Esophagus (tissue), 2 donors: ENCODE results near the gene ETS1. TPM values are rescaled to one million over a fixed set of nuclear protein-coding genes. Genes with fewer than 3 reads are reported as not detected.

Experiments
- H3K27ac ChIP-seq, 2 donors: one replicate each; pipeline ENCODE4 v1.5.1; 2013; ENCODE audit warnings: low read depth in 2 of 2, mild to moderate bottlenecking in 2 of 2, inconsistent platforms in 1 of 2, low read length in 1 of 2, moderate library complexity in 1 of 2
- H3K27me3 ChIP-seq, 2 donors: one replicate each; pipeline ENCODE4 v1.6.1; 2013; ENCODE audit warnings: low read length in 2 of 2, control low read depth in 1 of 2, mild to moderate bottlenecking in 1 of 2; ENCODE audit not compliant: insufficient read depth in 2 of 2, control insufficient read depth in 1 of 2
- H3K36me3 ChIP-seq, 2 donors: one replicate each; pipeline ENCODE4 v1.6.1; 2013; ENCODE audit warnings: low read length in 1 of 2; ENCODE audit not compliant: control insufficient read depth in 2 of 2, insufficient read depth in 2 of 2
- H3K4me1 ChIP-seq, 2 donors: one replicate each; pipeline ENCODE4 v1.6.1; 2013; ENCODE audit warnings: low read length in 1 of 2; ENCODE audit not compliant: control insufficient read depth in 2 of 2, insufficient read depth in 2 of 2
- H3K4me3 ChIP-seq, 2 donors: one replicate each; pipeline ENCODE4 v1.5.1; 2013; ENCODE audit warnings: low read length in 2 of 2, mild to moderate bottlenecking in 2 of 2, low read depth in 1 of 2, moderate library complexity in 1 of 2
- H3K9me3 ChIP-seq, 2 donors: one replicate each; pipeline ENCODE4 v1.6.1; 2013; ENCODE audit warnings: mild to moderate bottlenecking in 2 of 2, low read depth in 1 of 2, low read length in 1 of 2, moderate library complexity in 1 of 2; ENCODE audit not compliant: control insufficient read depth in 2 of 2, insufficient read depth in 1 of 2
- whole genome bisulfite sequencing, 2 donors: extraction: QIAGEN DNeasy Blood & Tissue Kit; methylation state at CpG; one replicate each; pipeline ENCODE4 v1.1.7; 2013; 5-methylcytosine and 5-hydroxymethylcytosine counted together
- polyA plus RNA-seq, 2 donors: library from polyadenylated mRNA; stranded (reverse); fragments of 200-250 nt; gene quantifications; one replicate each; pipeline ENCODE4 v1.2.3, GENCODE V29; 2013
- donor health status: healthy with polysubstance abuse.
- donor health status: Bipolar disorder and iron deficiency.

ETS1 gene
- polyA plus RNA-seq, 2 donors: 3.0 to 3.9 TPM

DNA sequence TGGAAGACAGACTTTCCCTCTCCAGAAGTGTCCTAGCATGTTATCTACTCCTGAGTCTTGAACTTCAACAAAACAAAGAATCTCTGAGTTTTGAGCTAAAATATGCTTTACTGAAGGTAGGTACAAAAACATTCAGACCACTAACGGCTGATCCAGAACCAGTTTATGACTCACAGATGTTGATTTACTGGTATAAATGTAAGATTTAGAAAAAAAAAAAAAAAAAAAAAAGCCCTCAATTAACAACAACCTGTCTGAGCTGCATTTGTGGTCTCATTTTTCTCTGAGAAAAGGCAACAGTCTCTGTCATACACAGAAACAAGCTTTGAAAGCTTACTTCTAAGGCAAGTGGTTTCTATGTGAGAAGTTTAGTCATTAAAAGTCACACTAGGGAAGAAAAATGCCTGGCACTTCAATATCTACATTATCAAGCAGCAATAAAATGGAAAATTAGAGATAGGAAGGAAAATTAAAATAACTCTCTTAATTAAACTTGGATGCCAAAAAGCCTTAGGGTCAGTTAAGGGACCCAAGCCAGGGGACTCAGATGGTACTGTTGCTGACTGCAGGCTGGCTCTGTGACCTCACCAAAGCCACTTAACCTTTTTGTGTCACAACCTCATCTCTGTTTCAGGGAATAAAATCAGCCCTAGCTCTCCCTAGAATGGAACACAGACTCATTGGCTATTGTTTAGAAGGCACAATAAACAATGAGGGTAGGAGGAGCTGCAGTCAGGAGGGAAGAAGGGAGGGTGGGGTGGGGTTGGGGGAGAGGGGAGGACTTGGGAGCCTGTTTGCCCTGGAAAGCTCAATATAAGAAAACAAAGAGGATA lies 61.7 kb downstream of the ETS1 start:
- 20 to 28% methylated on average over 1 of the region's 1 CpG for WGBS, 2 donors
- H3K4me3 ChIP-seq: no peak overlapping the region
- no peaks in the 10 kb centered on the region for H3K36me3 ChIP-seq
- H3K27ac ChIP-seq: peak overlapping the region in 1 of 2 donors; percentile 48
- no peaks in the 10 kb centered on the region for H3K27me3 ChIP-seq
- H3K4me1 ChIP-seq: no peaks in the 10 kb centered on the region
- no peaks in the 10 kb centered on the region for H3K9me3 ChIP-seq

DNA sequence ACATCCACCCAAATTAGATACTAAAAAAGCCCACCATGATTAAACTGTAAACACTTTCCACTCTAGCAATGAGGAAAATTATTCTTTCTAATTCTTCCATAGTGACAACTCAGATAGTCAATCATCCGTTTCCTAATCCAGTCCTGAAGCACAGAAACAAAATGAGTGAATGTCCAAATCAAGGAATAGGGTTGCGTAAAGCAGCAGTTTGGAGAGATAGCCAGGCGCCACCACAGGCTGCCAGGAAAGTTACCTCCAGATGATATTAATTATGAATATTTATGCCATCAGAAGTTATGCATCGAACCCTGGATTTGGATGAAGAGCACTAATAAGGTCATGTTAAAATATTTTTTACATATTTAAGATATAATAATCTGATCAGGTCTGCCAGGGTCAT lies 63.2 kb downstream of the ETS1 start:
- H3K27ac ChIP-seq: no peak overlapping the region
- no peaks in the 10 kb centered on the region for H3K27me3 ChIP-seq
- no peaks in the 10 kb centered on the region for H3K36me3 ChIP-seq
- H3K4me1 ChIP-seq: no peaks in the 10 kb centered on the region
- H3K9me3 ChIP-seq: no peaks in the 10 kb centered on the region
- no peak overlapping the region for H3K4me3 ChIP-seq
- 90 to 92% methylated on average over 4 of the region's 4 CpGs for WGBS, 2 donors

DNA sequence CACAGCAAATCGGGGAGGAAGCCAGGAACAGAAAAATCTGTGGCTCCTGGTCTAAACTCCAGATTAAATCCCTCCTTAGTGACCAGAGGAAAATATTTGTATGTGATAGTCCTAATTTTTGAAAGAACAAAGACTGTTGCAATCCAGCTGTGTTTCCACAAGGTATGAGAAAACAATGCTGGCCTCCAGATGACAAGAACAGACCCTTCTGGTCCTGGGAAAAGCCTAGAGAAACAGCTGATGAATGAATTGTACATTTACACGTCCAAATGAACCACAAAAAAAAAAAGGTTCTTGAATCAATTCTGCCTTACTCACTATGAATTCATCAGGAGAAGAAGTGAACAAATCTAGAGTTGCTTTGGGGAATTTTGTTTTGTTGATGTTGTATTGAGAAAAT lies 63.7 kb downstream of the ETS1 start:
- H3K4me3 ChIP-seq: no peak overlapping the region
- H3K4me1 ChIP-seq: no peaks in the 10 kb centered on the region
- H3K27ac ChIP-seq: peak overlapping the region; percentile 35 to 42
- 40 to 45% methylated on average over 2 of the region's 2 CpGs for WGBS, 2 donors
- no peaks in the 10 kb centered on the region for H3K36me3 ChIP-seq
- H3K9me3 ChIP-seq: no peaks in the 10 kb centered on the region
- no peaks in the 10 kb centered on the region for H3K27me3 ChIP-seq

DNA sequence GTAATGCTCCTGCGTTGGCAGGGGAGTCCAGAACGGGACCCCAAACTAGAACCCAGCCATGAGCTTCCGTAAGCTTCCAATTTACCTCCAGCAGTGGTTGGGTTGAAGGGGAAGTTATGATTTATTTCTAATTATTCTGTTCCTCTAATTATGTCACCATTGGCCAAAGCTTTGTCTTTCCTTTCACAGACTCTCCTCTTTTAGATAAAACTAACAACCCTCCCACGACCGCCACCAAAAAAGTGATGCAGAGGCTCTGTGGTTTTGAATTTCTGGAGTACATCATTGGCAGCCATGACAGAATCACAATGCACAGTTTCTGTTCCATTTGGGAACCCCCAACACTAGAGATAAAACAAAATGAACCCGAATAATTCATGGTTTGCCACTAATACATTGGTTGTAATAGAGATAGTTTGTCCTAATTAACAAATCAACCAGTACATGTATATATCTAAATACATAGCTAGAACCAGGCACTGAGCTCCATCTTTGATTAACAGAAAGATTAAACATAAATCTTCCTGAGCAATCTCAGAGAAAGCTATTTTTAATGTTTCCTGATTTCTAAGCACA lies 64.3 kb downstream of the ETS1 start:
- H3K4me1 ChIP-seq: no peaks in the 10 kb centered on the region
- 29 to 33% methylated on average over 6 of the region's 6 CpGs for WGBS, 2 donors
- no peaks in the 10 kb centered on the region for H3K36me3 ChIP-seq
- H3K4me3 ChIP-seq: peak overlapping the region; percentile 69 to 75
- H3K9me3 ChIP-seq: no peaks in the 10 kb centered on the region
- peak overlapping the region; percentile 87 to 94 for H3K27ac ChIP-seq
- no peaks in the 10 kb centered on the region for H3K27me3 ChIP-seq

DNA sequence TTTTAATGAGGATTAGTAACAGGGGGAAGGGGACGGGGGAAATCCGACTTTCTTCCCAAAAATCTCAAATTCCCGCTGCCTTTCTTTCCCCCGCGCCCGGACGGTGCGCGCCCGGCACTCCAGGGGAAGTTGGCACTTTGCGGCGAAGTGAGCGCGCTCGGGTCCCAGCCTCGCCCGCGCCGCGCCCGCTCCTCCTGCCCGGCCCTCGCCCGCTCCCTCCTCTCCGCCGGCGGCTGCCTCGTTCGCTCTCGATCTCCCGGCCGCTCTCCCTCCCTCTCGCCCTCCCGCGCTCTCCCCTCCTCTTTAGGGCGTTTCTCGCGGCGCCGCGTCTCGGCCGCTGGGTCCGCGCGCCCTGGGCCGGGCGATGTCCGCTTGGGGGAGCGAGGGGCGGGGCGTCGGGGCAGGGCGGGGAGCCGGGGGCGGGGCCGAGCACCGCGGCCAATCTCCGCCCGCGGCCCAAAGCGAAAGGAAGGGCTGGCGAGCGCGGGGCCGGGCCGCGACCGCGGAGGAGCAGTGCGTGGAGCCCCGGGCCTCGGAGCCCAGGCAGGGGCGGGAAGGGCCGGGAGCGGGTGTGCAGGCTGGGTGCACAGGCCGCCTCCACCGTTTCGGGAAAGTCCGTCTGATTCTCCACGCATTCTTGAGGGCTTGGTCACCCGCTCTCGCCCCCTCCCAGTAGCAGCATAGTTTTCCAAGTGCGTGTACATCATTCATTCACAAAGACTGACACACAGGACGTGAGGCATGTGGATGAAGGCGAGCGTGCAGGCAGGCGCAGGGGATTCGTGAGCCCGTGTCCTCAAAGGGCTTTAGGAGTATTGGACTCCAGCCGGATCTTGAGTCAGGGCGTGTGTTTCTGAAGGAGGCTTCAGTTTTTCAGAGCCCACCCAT lies 65.1 kb downstream of the ETS1 start:
- Histone ChIP-seq H3K27ac (peak overlapping the region; percentile 87 to 94), H3K27me3 (no peaks in the 10 kb centered on the region), H3K4me1 (no peaks in the 10 kb centered on the region), H3K4me3 (peak overlapping the region; percentile 69 to 75), H3K36me3 (no peaks in the 10 kb centered on the region), H3K9me3 (no peaks in the 10 kb centered on the region)
- WGBS, 2 donors: 1% methylated on average over 86 to 92 of the region's 93 CpGs

DNA sequence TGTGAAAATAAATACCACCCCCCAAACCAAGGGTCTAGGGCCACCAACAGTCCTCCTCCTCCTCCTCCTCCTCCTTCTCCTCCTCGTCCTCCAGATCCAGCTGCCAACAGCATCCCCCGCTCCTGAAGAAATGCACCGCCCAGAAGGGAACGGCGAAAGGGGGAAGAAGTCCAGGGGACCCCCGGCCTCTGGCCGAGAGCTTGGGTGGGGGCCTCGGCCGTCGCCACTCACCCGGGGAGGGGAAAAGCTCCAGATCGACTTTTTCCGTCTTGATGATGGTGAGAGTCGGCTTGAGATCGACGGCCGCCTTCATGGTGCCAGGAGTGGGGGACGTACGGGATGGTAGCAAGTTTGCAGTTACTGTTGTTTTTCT lies 65.7 kb downstream of the ETS1 start:
- 0 to 1% methylated on average over 19 of the region's 19 CpGs for WGBS, 2 donors
- Histone ChIP-seq H3K27ac (peak overlapping the region; percentile 79 to 87), H3K4me3 (peak overlapping the region; percentile 69 to 75), H3K36me3 (no peaks in the 10 kb centered on the region), H3K27me3 (no peaks in the 10 kb centered on the region), H3K4me1 (no peaks in the 10 kb centered on the region), H3K9me3 (no peaks in the 10 kb centered on the region)

DNA sequence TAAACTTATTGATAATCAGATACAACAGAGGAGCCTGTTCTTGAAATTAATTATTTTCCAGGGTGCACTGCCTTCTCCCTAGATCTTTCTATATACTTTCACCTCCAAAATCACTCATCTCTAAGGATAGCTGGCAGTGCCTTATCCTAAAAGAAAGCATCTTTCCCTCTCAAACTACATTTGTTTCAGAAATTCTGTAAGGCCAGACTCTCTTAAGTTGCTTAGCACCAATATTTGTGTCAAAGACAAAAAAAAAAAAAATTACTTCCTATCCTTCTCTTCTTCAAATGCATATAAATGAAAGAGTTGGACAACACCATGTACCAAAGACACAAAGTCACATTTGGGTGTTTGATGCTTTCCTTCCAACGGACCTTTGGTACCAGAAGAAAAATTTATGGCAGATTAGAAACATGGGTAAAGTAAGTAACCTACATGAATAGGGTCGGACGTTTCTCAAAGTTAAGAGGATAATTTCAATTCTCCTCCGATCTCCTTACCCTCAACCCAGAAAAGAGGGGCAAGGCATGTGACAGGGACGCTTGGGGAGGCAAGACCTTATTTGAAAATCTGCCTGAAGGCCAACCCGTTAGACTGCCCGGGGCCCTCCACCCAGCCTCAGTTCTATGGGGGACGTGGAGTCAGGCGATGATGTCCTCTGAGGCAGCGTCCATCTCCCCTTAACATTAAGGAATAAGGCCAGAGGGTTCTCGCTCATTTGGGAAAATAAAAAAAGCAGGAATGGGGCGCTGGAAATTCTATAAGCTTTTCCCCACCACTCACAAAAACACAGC lies 66.3 kb downstream of the ETS1 start:
- H3K27me3 ChIP-seq: no peaks in the 10 kb centered on the region
- peak overlapping the region; percentile 69 to 75 for H3K4me3 ChIP-seq
- H3K36me3 ChIP-seq: no peaks in the 10 kb centered on the region
- WGBS, 2 donors: 28 to 31% methylated on average over 12 of the region's 12 CpGs
- H3K4me1 ChIP-seq: no peaks in the 10 kb centered on the region
- H3K27ac ChIP-seq: peak overlapping the region; percentile 79 to 87
- no peaks in the 10 kb centered on the region for H3K9me3 ChIP-seq

DNA sequence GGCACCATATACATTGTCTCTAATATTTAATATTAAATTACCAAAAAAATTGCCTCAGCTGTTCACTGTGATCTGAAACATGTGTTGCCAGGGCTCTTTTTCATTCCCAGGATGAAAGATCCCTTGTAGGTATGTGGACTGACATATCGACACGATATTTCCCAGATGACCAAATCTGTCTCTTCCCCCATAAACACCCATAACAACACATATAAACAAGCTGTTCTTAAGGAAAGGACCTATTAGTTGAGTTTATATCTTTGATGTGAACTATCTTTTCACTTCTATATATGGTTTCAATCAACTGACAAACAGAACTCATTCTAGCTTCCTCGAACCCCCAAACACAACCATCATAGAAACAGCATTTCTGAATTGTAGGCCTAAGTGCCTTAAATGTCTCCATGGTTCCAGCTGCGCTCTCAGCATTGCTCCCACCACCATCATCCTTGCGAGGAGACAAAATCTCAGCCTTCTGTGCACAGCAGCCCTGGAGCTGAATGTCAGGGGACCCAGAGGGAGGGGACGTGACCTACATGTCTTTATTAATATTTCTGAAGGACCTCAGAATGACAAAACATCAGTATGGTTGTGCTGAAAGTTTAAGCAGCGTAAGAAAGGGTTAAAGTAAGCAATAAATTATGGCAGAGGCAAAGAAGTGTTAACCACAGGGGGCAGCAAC lies 67.0 kb downstream of the ETS1 start:
- H3K36me3 ChIP-seq: no peaks in the 10 kb centered on the region
- peak overlapping the region; percentile 48 to 71 for H3K27ac ChIP-seq
- peak overlapping the region; percentile 46 to 75 for H3K4me3 ChIP-seq
- no peaks in the 10 kb centered on the region for H3K27me3 ChIP-seq
- WGBS, 2 donors: 59% methylated on average over 7 of the region's 7 CpGs
- no peaks in the 10 kb centered on the region for H3K9me3 ChIP-seq
- no peaks in the 10 kb centered on the region for H3K4me1 ChIP-seq
